ENCODE data around the gene IKBKE.

The IKBKE gene

GRCh38 chr1:206512851-206513180 lies 42.5 kb downstream of the IKBKE start:
- DNase-seq = no peak

- peak; percentile 88 for DNase-seq
Measured at GRCh38 chr1:206513312-206514111, 43.2 kb downstream of the IKBKE start.

- DNase-seq = no peak
Measured at GRCh38 chr1:206514813-206515387, 44.6 kb downstream of the IKBKE start.

GRCh38 chr1:206516728-206516990 lies 46.4 kb downstream of the IKBKE start:
- no peak for DNase-seq

- no peak for DNase-seq
Measured at GRCh38 chr1:206517784-206518183, 47.5 kb downstream of the IKBKE start.

GRCh38 chr1:206518206-206518605 lies 47.9 kb downstream of the IKBKE start:
- no peak for DNase-seq

- DNase-seq = no peak
Measured at GRCh38 chr1:206518743-206519142, 48.5 kb downstream of the IKBKE start.

GRCh38 chr1:206521127-206521526 lies 50.9 kb downstream of the IKBKE start:
- DNase-seq = no peak

- no peak for DNase-seq
Measured at GRCh38 chr1:206521694-206522402, 51.6 kb downstream of the IKBKE start.

- no peak for DNase-seq
Measured at GRCh38 chr1:206524739-206525364, 54.6 kb downstream of the IKBKE start.

GRCh38 chr1:206526064-206526911 lies 56.0 kb downstream of the IKBKE start:
- DNase-seq = no peak

GRCh38 chr1:206529425-206529824 lies 59.1 kb downstream of the IKBKE start:
- no peak for DNase-seq

- no peak for DNase-seq
Measured at GRCh38 chr1:206532368-206532767, 62.1 kb downstream of the IKBKE start.

- no peak for DNase-seq
Measured at GRCh38 chr1:206534552-206534951, 64.3 kb downstream of the IKBKE start.

- no peak for DNase-seq
Measured at GRCh38 chr1:206535853-206536188, 65.5 kb downstream of the IKBKE start.

GRCh38 chr1:206537141-206537540 lies 66.9 kb downstream of the IKBKE start:
- peak; percentile 49 for DNase-seq

GRCh38 chr1:206538086-206538770 lies 68.0 kb downstream of the IKBKE start:
- peak; percentile 36 for DNase-seq

- no peak for DNase-seq
Measured at GRCh38 chr1:206538901-206539640, 68.8 kb downstream of the IKBKE start.

- DNase-seq = no peak
Measured at GRCh38 chr1:206540044-206540780, 69.9 kb downstream of the IKBKE start.

- DNase-seq = no peak
Measured at GRCh38 chr1:206541236-206541833, 71.1 kb downstream of the IKBKE start.
